ENCODE measurements around the gene ZNF605.
"Not testable (repeated sequence)": the region's sequence is repeated elsewhere in the genome, so short reads cannot be mapped to it uniquely, and the experiment has no call there.

DNA sequence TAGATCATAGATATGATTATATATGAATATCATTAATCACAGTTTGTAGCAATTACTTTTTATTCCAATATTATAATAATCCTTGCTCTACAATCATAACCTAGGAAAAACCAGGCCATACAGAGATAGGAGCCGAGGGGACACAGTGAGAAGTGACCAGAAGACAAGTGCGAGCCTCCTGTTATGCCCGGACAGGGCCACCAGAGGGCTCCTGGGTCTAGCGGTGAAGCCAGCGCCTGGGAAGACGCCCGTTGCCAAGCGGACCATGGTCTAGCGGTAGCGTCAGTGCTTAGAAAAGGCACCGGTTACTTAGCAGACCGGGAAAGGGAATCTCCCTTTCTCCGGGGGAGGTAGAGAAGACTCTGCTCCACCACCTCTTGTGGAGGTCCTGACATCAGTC, 20.8 kb upstream of the ZNF605 start:
- TF ChIP-seq, protein P1, sequence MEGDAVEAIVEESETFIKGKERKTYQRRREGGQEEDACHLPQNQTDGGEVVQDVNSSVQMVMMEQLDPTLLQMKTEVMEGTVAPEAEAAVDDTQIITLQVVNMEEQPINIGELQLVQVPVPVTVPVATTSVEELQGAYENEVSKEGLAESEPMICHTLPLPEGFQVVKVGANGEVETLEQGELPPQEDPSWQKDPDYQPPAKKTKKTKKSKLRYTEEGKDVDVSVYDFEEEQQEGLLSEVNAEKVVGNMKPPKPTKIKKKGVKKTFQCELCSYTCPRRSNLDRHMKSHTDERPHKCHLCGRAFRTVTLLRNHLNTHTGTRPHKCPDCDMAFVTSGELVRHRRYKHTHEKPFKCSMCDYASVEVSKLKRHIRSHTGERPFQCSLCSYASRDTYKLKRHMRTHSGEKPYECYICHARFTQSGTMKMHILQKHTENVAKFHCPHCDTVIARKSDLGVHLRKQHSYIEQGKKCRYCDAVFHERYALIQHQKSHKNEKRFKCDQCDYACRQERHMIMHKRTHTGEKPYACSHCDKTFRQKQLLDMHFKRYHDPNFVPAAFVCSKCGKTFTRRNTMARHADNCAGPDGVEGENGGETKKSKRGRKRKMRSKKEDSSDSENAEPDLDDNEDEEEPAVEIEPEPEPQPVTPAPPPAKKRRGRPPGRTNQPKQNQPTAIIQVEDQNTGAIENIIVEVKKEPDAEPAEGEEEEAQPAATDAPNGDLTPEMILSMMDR (IDR thresholded peaks at IDR 0.05): not testable (repeated sequence)
- not testable (repeated sequence) for TF ChIP-seq POLR2AphosphoS5, POLR2A (IDR thresholded peaks at IDR 0.05)

All from prostate gland (tissue), 2 donors.